Endothelial cell of umbilical vein (primary cell): ENCODE data around the gene KISS1R.

Experiments
- CTCF ChIP-seq, 2 donors: IDR thresholded peaks; 1 replicate in 1 of 2; 2 replicates in 1 of 2; pipeline ENCODE4 v1.5.1; 2011; ENCODE audit warnings: low read length in 2 of 2, mild to moderate bottlenecking in 2 of 2, moderate library complexity in 2 of 2, control low read depth in 1 of 2, inconsistent platforms in 1 of 2, low read depth in 1 of 2; ENCODE audit not compliant: insufficient read depth in 1 of 2; ENCODE audit errors: extremely low read depth in 1 of 2
- EZH2 ChIP-seq: IDR thresholded peaks from 2 replicates; pipeline ENCODE4 v1.6.1; 2012; ENCODE audit warnings: borderline replicate concordance, low read depth, mild to moderate bottlenecking, moderate library complexity, low read length, inconsistent platforms; ENCODE audit not compliant: severe bottlenecking
- POLR2AphosphoS5 ChIP-seq: IDR thresholded peaks from 2 replicates; pipeline ENCODE4 v1.6.1; 2012; ENCODE audit warnings: low read depth, mild to moderate bottlenecking, control low read depth, low read length, moderate library complexity; ENCODE audit not compliant: insufficient read depth

- TF ChIP-seq POLR2AphosphoS5 (no peak), EZH2 (no peak), CTCF (IDR thresholded peaks at IDR 0.05; ENCODE audit: extremely low read depth in 1 of 2, insufficient read depth in 1 of 2, low read depth in 1 of 2, low read length in 2 of 2) (no peak)
Observed at GRCh38 chr19:916645-917322, 349 bp upstream of the KISS1R start.
